Measurements from ENCODE around the gene SPRED2.
A peak's percentile ranks its signal among the peaks of the same experiment; 100 is the strongest.

Gene SPRED2

DNA sequence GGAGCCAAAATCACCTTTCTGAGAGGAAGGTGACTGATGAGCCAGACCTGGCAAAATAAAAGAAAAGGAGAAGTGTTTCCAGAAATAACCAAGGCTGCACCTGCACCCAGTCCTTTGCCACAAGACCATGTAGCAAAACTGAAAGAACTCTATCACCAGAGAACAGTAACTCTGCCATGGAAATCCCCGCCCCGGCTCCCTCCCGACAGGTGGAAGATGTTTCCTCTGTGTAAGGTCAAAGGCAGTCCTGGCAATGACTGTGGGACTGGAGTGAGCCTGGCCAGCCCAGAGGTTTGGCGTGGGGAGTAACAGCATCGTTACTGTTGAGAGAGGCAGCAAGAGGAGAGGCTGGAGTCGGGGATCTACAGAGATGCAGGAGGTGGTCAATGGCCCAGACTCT, 42.3 kb downstream of the SPRED2 start:
- H3K27ac ChIP-seq: no peak overlapping the region
- TF ChIP-seq, protein P1, sequence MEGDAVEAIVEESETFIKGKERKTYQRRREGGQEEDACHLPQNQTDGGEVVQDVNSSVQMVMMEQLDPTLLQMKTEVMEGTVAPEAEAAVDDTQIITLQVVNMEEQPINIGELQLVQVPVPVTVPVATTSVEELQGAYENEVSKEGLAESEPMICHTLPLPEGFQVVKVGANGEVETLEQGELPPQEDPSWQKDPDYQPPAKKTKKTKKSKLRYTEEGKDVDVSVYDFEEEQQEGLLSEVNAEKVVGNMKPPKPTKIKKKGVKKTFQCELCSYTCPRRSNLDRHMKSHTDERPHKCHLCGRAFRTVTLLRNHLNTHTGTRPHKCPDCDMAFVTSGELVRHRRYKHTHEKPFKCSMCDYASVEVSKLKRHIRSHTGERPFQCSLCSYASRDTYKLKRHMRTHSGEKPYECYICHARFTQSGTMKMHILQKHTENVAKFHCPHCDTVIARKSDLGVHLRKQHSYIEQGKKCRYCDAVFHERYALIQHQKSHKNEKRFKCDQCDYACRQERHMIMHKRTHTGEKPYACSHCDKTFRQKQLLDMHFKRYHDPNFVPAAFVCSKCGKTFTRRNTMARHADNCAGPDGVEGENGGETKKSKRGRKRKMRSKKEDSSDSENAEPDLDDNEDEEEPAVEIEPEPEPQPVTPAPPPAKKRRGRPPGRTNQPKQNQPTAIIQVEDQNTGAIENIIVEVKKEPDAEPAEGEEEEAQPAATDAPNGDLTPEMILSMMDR (conservative IDR thresholded peaks at IDR 0.05): no peak

DNA sequence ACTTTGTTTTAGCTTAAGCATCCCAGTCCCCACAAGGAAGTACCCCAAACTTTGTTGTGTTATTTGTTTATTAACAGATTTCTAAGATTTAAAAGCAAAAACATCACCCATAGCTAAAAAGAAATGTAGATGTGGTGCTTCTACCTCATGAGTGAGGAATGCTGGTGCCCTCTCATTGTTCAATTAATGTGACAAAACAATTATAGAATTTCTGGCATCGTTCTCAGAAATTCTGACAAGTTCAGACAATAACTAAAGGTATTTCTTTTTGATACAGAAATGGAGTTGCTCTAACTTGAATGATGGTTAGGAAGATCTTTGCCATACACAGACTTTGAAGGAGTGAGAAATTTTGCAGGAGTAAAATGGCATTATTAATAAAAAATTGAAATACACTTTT, 42.9 kb downstream of the SPRED2 start:
- no peak overlapping the region for H3K27ac ChIP-seq
- TF ChIP-seq, protein P1 (conservative IDR thresholded peaks at IDR 0.05): no peak

DNA sequence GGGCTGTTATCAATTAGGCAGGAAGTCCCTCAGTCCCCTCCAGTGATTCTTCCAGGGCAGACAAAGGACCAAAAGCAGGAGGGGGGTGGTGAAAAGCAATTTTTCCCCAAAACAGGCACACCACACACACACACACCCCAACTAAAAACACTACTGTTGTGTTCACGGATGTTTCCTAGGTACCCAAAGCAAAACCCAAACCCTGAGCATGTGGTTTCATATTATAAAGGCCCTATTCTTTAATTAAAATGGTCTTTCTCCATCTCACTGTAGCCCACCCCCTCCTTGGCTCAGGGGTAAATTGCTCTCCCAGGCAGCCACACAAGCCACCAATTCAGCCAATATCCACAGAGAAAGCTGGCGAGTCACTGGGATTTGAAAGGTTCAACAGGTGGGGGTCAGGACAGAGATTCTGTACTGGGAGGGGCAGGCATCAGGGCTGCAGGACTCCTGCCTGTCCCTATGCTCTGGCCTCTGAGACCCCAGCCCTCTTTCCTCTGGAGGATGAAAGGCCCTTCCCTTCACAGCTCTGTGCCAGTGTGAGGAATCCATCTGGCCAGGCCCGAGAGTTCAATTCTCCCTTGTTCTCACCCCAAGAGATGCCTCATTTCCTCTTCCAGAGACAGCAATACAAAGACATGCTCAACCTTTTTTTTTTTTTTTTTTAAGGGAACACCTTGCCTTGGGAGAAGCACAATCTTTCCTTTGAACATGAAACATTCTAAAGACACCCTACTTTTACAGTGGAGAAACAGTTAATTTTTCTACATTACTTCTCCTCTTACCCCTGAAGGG, 43.6 kb downstream of the SPRED2 start:
- TF ChIP-seq, protein P1 (conservative IDR thresholded peaks at IDR 0.05): no peak
- no peak overlapping the region for H3K27ac ChIP-seq

DNA sequence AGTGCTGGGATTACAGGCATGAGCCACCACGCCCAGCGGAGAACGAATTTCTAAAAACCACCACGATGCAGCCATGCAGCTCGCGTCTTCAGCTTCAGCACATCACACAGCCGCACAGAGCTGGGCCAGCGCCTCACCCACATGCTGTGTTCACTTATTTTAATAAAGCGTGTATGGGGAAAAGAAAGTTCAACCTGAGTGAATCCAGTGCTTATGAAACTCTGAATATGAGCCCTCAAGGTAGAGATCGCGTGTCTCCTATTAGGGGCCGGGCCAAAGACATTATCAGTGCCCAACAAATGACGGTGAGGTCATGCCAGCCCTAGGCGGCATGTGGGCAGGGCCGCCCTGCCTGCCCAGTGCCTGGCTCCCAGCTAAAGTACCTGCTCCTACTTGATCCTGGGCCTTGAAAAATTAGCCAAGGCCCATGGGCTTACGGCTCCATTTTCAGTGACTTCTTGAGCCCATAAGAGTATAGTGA, 44.3 kb downstream of the SPRED2 start:
- TF ChIP-seq, protein P1 (conservative IDR thresholded peaks at IDR 0.05): no peak

DNA sequence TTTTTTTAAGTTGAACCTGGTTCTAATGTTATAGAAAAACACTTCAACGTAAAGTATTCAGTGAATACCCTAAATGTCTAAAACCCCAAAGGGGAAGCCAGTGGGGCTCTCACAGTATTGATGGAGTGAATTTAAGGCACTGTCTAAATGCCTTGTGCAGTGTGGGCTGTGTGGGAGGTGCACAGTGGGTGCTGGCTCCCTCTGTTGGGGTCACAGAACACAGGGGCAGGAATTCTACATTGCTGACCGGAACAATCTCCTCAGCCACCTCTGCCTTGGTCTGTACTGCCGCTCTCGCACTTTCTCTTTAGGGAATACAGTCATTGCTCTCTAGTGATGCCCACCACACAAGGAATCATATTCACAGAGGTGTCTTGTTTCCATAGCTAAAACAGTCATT, 45.4 kb downstream of the SPRED2 start:
- H3K27ac ChIP-seq: peak overlapping the region; percentile 94; the same call in 1 of the 2 replicates
- TF ChIP-seq, protein P1 (conservative IDR thresholded peaks at IDR 0.05): no peak

More for the DNA sequence above, 44.3 kb downstream of the SPRED2 start:
- H3K27ac ChIP-seq: no peak overlapping the region

DNA sequence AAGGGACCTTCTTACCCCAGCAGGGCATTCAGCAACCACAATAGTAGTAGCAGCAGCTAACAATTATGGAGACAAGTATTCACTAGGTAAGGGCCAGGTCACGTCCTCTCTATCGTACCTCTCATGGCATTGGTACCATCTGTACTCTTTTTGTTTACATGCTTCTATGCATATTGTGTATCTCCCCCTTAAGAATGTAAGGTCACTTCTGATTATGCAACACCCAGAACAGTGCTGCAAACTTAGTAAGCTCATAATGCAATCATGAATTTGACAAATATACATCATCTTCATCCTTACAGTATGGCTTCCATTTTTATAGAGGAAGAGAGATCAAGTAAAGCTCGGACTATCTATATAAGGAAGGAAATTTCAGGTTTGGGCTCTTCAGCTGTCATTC, 46.1 kb downstream of the SPRED2 start:
- TF ChIP-seq, protein P1 (conservative IDR thresholded peaks at IDR 0.05): no peak
- H3K27ac ChIP-seq: peak overlapping the region; percentile 94; the same call in 1 of the 2 replicates

DNA sequence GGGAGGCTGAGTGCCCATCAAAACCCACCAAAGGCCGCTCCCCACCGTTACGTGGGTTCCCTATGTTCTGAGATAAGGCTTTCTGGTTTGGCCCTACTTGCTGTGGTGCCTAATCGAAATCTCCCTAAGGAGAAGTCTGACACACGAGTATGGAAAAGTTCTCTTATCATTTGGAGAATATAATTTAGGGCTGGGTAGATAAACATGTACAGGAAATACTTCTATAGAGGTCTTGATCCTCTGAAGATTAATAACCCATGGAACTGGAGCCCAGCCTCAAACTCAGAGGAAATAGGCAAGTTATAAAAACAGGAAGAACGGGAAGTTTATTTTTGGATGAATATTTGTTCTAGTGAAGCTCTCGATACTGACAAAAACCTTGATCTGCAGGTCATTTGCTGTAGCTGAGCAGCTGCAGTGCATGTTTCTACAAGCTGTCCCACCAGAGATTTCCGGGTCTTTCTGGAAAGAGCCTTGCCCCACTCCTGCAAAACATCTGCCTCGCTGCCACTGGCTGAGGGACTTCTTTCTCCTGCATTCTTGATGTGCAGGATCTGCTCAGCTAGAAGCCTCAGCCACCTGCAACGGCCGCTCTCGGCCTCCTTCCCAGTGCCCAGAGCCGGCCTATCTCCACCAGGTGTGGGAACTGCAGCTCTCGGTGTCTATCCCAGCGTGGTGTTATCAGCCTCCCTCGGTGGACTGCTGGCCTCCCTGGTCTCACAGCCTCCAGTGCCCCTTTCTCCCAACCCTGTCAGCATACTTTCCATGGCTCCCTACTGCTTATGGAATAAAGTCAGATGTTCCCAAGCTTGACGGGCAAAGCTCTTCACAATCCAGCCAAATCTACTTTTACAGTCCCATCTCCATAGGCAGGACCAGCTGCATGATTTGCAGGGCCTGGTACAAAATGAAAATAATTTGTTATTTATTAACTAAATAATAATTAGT, 48.6 kb downstream of the SPRED2 start:
- H3K27ac ChIP-seq: peak overlapping the region; percentile 94
- TF ChIP-seq, protein P1 (conservative IDR thresholded peaks at IDR 0.05): no peak

Measured in VCaP (cell line).